Immature natural killer cell (primary cell): ENCODE results near the gene PCDHA3. TPM values are rescaled to one million over a fixed set of nuclear protein-coding genes. Genes with fewer than 3 reads are reported as not detected.
A peak's percentile ranks its signal among the peaks of the same experiment; 100 is the strongest.
"Not testable (repeated sequence)": the region's sequence is repeated elsewhere in the genome, so short reads cannot be mapped to it uniquely, and the experiment has no call there.

Experiments
- DNase-seq, 3 donors: peaks; one replicate each; pipeline ENCODE4 v3.0.0; 2022; ENCODE audit warnings: mixed read lengths in 1 of 3
- H3K27ac Mint-ChIP-seq, 6 donors: one replicate each; pipeline ENCODE4 v1.8.0; 2020; ENCODE audit warnings: mixed read lengths in 6 of 6, mild to moderate bottlenecking in 5 of 6, inconsistent platforms in 4 of 6, moderate library complexity in 3 of 6
- H3K27me3 Mint-ChIP-seq, 3 donors: one replicate each; pipeline ENCODE4 v1.8.0; 2020 to 2021; ENCODE audit warnings: low read depth in 3 of 3, mild to moderate bottlenecking in 3 of 3, mixed read lengths in 3 of 3, moderate library complexity in 3 of 3, inconsistent platforms in 1 of 3
- H3K36me3 Mint-ChIP-seq, 3 donors: one replicate each; pipeline ENCODE4 v1.8.0; 2020; ENCODE audit warnings: mixed read lengths in 3 of 3, inconsistent platforms in 2 of 3, mild to moderate bottlenecking in 2 of 3
- H3K4me1 Mint-ChIP-seq, 2 donors: one replicate each; pipeline ENCODE4 v1.8.0; 2020; ENCODE audit warnings: inconsistent platforms in 2 of 2, mild to moderate bottlenecking in 2 of 2, mixed read lengths in 2 of 2, moderate library complexity in 1 of 2
- H3K4me3 Mint-ChIP-seq, 5 donors: one replicate each; pipeline ENCODE4 v1.8.0; 2020; ENCODE audit warnings: mild to moderate bottlenecking in 5 of 5, mixed read lengths in 5 of 5, inconsistent platforms in 3 of 5, moderate library complexity in 3 of 5
- H3K9me3 Mint-ChIP-seq, 6 donors: one replicate each; pipeline ENCODE4 v1.8.0; 2020; ENCODE audit warnings: mild to moderate bottlenecking in 6 of 6, mixed read lengths in 6 of 6, inconsistent platforms in 4 of 6, moderate library complexity in 3 of 6
- polyA plus RNA-seq, 3 donors: library from polyadenylated mRNA; unstranded; fragments of 300-500 nt; fragmentation: Illumina TruSeq; gene quantifications; one replicate each; pipeline ENCODE4 v1.2.3, GENCODE V29; 2021

The PCDHA3 gene
- polyA plus RNA-seq, 3 donors from 2014 or later = not detected

DNA sequence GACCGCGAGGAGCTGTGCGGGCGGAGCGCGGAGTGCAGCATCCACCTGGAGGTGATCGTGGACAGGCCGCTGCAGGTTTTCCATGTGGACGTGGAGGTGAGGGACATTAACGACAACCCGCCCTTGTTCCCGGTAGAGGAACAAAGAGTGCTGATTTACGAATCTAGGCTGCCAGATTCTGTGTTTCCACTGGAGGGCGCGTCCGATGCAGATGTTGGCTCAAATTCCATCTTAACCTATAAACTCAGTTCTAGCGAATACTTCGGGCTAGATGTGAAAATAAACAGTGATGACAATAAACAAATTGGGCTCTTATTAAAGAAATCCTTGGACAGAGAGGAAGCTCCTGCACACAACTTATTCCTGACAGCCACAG lies 27.5 kb downstream of the PCDHA3 start:
- H3K9me3 Mint-ChIP-seq = peaks cover 7 to 64% (median 37%) of the 10 kb centered on the region in 6 donors
- H3K27ac Mint-ChIP-seq = no peak overlapping the region

DNA sequence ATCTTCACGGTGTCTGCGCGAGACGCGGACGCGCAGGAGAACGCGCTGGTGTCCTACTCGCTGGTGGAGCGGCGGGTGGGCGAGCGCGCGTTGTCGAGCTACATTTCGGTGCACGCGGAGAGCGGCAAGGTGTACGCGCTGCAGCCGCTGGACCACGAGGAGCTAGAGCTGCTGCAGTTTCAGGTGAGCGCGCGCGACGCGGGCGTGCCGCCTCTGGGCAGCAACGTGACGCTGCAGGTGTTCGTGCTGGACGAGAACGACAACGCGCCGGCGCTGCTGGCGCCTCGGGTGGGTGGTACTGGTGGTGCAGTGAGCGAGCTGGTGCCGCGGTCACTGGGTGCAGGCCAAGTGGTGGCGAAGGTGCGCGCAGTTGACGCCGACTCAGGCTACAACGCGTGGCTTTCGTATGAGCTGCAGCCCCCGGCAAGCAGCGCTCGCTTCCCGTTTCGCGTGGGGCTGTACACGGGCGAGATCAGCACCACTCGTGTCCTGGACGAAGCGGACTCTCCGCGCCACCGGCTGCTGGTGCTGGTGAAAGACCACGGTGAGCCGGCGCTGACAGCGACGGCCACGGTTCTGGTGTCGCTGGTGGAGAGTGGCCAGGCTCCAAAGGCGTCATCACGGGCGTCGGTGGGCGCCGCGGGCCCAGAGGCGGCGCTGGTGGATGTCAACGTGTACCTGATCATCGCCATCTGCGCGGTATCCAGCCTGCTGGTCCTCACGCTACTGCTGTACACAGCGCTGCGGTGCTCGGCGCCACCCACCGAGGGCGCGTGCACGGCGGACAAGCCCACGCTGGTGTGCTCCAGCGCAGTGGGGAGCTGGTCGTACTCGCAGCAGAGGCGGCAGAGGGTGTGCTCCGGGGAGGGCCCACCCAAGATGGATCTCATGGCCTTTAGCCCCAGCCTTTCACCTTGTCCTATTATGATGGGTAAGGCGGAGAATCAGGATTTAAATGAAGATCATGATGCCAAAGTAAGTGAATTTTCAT lies 28.9 kb downstream of the PCDHA3 start:
- peaks cover 15 to 29% (median 25%) of the 10 kb centered on the region in 3 donors for H3K27me3 Mint-ChIP-seq
- H3K27ac Mint-ChIP-seq, H3K4me1 Mint-ChIP-seq, H3K4me3 Mint-ChIP-seq, DNase-seq: not testable (repeated sequence)
- peaks cover 0 to 14% (median 0%) of the 10 kb centered on the region in 3 donors for H3K36me3 Mint-ChIP-seq
- H3K9me3 Mint-ChIP-seq = peaks cover 7 to 66% (median 38%) of the 10 kb centered on the region in 6 donors

More for the DNA sequence above, 27.5 kb downstream of the PCDHA3 start:
- Mint-ChIP-seq H3K36me3 (peaks cover 0 to 14% (median 0%) of the 10 kb centered on the region in 3 donors), H3K27me3 (peaks cover 12 to 25% (median 21%) of the 10 kb centered on the region in 3 donors), H3K4me1 (no peaks in the 10 kb centered on the region), H3K4me3 (no peak overlapping the region)
- no peak for DNase-seq

- Mint-ChIP-seq H3K9me3 (peaks cover 6 to 41% (median 23%) of the 10 kb centered on the region in 6 donors), H3K27me3 (peaks cover 2 to 20% (median 15%) of the 10 kb centered on the region in 3 donors), H3K4me3 (peak within 1 kb of the TSS in 1 of 5 donors; percentile 15), H3K36me3 (peaks cover 0 to 5% (median 0%) of the 10 kb centered on the region in 3 donors), H3K4me1 (no peaks in the 10 kb centered on the region), H3K27ac (no peak within 1 kb of the TSS)
- DNase-seq = no peak
Measured at GRCh38 chr5:140833993-140834392, 33.1 kb downstream of the PCDHA3 start, which contains the start of gene PCDHA7. PCDHA7 (plus strand) TSS chr5:140834269; CDS start chr5:140834384, 115 bp downstream.

DNA sequence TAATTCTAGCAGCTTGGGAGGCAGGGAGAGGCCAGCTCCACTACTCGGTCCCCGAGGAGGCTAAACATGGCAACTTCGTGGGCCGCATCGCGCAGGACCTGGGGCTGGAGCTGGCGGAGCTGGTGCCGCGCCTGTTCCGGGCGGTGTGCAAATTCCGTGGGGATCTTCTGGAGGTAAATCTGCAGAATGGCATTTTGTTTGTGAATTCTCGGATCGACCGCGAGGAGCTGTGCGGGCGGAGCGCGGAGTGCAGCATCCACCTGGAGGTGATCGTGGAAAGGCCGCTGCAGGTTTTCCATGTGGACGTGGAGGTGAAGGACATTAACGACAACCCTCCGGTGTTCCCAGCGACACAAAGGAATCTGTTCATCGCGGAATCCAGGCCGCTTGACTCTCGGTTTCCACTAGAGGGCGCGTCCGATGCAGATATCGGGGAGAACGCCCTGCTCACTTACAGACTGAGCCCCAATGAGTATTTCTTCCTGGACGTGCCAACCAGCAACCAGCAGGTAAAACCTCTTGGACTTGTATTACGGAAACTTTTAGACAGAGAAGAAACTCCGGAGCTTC lies 33.7 kb downstream of the PCDHA3 start:
- DNase-seq, H3K36me3 Mint-ChIP-seq, H3K4me1 Mint-ChIP-seq, H3K27ac Mint-ChIP-seq: not testable (repeated sequence)
- H3K9me3 Mint-ChIP-seq = peaks cover 4 to 40% (median 21%) of the 10 kb centered on the region in 6 donors
- peaks cover 2 to 20% (median 14%) of the 10 kb centered on the region in 3 donors for H3K27me3 Mint-ChIP-seq
- peak overlapping the region in 1 of 5 donors; percentile 15 for H3K4me3 Mint-ChIP-seq

GRCh38 chr5:140835622-140836510 lies 35.0 kb downstream of the PCDHA3 start:
- H3K36me3 Mint-ChIP-seq = peaks cover 0 to 5% (median 0%) of the 10 kb centered on the region in 3 donors
- no peak for DNase-seq
- H3K9me3 Mint-ChIP-seq = peaks cover 9 to 44% (median 22%) of the 10 kb centered on the region in 6 donors
- no peak overlapping the region for H3K27ac Mint-ChIP-seq
- H3K4me3 Mint-ChIP-seq = no peak overlapping the region
- H3K4me1 Mint-ChIP-seq = no peaks in the 10 kb centered on the region
- H3K27me3 Mint-ChIP-seq = peaks cover 10 to 17% (median 14%) of the 10 kb centered on the region in 3 donors

GRCh38 chr5:140840978-140841962 lies 40.4 kb downstream of the PCDHA3 start, which contains the start of gene PCDHA8:
PCDHA8 (plus strand) TSS chr5:140841187; CDS start chr5:140841322, 135 bp downstream.
- H3K9me3 Mint-ChIP-seq = peaks cover 9 to 29% (median 18%) of the 10 kb centered on the region in 6 donors
- H3K27ac Mint-ChIP-seq = no peak within 1 kb of the TSS
- H3K27me3 Mint-ChIP-seq = peaks cover 0 to 8% (median 8%) of the 10 kb centered on the region in 3 donors
- H3K4me1 Mint-ChIP-seq = peaks cover 0 to 2% of the 10 kb centered on the region in 2 donors
- peak within 1 kb of the TSS in 1 of 5 donors; percentile 41 for H3K4me3 Mint-ChIP-seq
- peaks cover 0 to 3% (median 0%) of the 10 kb centered on the region in 3 donors for H3K36me3 Mint-ChIP-seq
- no peak for DNase-seq

DNA sequence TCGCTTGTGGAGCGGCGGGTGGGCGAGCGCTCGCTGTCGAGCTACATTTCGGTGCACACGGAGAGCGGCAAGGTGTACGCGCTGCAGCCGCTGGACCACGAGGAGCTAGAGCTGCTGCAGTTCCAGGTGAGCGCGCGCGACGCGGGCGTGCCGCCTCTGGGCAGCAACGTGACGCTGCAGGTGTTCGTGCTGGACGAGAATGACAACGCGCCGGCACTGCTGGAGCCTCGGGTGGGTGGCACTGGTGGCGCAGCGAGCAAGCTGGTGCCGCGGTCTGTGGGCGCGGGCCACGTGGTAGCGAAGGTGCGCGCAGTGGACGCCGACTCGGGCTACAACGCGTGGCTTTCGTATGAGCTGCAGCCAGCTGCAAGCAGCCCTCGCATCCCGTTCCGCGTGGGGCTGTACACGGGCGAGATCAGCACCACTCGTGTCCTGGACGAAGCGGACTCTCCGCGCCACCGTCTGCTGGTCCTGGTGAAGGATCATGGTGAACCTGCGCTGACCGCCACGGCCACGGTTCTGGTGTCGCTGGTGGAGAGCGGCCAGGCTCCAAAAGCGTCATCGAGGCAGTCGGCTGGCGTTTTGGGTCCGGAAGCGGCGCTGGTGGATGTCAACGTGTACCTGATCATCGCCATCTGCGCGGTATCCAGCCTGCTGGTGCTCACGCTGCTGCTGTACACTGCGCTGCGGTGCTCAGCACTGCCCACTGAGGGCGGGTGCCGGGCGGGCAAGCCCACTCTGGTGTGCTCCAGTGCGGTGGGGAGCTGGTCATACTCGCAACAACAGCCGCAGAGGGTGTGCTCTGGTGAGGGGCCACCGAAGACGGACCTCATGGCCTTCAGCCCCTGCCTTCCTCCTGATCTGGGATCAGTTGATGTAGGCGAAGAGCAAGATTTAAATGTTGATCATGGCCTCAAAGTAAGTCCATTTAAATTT lies 42.2 kb downstream of the PCDHA3 start:
- peaks cover 0 to 3% (median 0%) of the 10 kb centered on the region in 3 donors for H3K36me3 Mint-ChIP-seq
- peaks cover 0 to 2% of the 10 kb centered on the region in 2 donors for H3K4me1 Mint-ChIP-seq
- H3K27ac Mint-ChIP-seq = no peak overlapping the region
- peaks cover 11 to 31% (median 20%) of the 10 kb centered on the region in 6 donors for H3K9me3 Mint-ChIP-seq
- H3K4me3 Mint-ChIP-seq = no peak overlapping the region
- DNase-seq = no peak
- H3K27me3 Mint-ChIP-seq = peaks cover 5 to 8% (median 6%) of the 10 kb centered on the region in 3 donors

DNA sequence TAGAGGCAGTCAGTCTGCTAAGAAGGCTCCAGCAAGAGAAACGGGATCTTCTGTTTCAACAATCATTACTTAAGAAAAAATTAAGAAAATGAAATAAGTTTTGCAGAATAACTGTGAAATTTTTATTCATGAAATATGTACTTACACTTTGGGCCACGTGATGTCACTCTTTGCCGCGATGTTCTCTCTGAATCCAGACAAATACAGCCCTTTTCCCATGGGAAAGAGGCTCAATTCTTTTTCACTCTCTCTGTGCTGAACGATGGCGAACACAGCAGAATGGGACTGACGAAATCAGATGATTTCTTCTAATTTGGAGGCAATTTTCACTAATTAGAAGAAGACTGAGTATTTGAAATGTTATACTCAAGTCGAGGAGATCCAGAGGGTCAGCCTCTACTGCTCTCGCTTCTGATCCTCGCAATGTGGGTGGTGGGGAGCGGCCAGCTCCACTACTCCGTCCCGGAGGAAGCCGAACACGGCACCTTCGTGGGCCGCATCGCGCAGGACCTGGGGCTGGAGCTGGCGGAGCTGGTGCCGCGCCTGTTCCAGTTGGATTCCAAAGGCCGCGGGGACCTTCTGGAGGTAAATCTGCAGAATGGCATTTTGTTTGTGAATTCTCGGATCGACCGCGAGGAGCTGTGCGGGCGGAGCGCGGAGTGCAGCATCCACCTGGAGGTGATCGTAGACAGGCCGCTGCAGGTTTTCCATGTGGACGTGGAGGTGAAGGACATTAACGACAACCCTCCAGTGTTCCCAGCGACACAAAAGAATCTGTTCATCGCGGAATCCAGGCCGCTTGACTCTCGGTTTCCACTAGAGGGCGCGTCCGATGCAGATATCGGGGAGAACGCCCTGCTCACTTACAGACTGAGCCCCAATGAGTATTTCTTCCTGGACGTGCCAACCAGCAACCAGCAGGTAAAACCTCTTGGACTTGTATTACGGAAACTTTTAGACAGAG lies 47.6 kb downstream of the PCDHA3 start, which contains the start of gene PCDHA9:
TSS of gene PCDHA9 (plus strand) at position 244 of the 964 bp plus-strand sequence. CDS start at position 358, 114 bp downstream.
- not testable (repeated sequence) for H3K4me1 Mint-ChIP-seq, H3K27ac Mint-ChIP-seq, H3K27me3 Mint-ChIP-seq, H3K4me3 Mint-ChIP-seq, H3K36me3 Mint-ChIP-seq, DNase-seq
- H3K9me3 Mint-ChIP-seq = peaks cover 0 to 17% (median 6%) of the 10 kb centered on the region in 6 donors

- H3K4me3 Mint-ChIP-seq, H3K4me1 Mint-ChIP-seq, H3K36me3 Mint-ChIP-seq, H3K27me3 Mint-ChIP-seq, H3K27ac Mint-ChIP-seq, DNase-seq: not testable (repeated sequence)
- peaks cover 0 to 14% (median 6%) of the 10 kb centered on the region in 6 donors for H3K9me3 Mint-ChIP-seq
Measured at GRCh38 chr5:140849831-140850634, 49.2 kb downstream of the PCDHA3 start.
